ENCODE results near the gene TPPP3.

- no peak for TF ChIP-seq ESRRG (CRISPR knock-in tag; IDR thresholded peaks at IDR 0.05)
- no peak for TF ChIP-seq CSRNP3 (CRISPR knock-in tag; IDR thresholded peaks at IDR 0.05)
- TF ChIP-seq CREB5 (CRISPR knock-in tag; IDR thresholded peaks at IDR 0.05; ENCODE audit: low read depth), result no peak
- no peak for TF ChIP-seq RARB (CRISPR knock-in tag; IDR thresholded peaks at IDR 0.05)
- TF ChIP-seq ZC3H10 (CRISPR knock-in tag; IDR thresholded peaks at IDR 0.05), result no peak
Observed at GRCh38 chr16:67441271-67441753, 48.0 kb upstream of the TPPP3 start.

Measured in SK-N-SH treated with all-trans-retinoic acid at 6 μM for 48 hours (cell line).